Activated T-cell treated with anti-CD3 and anti-CD28 coated beads, Interleukin-2, amount 50 U/mL, for 72 hours (primary cell): Measurements from ENCODE around the gene TTC7B. TPM values are rescaled to one million over a fixed set of nuclear protein-coding genes. Genes with fewer than 3 reads are reported as not detected.

Source experiments
- ATAC-seq, 2 donors: fragments of 150-1000 bp; cut with Tn5 transposase; replicated peaks in 1 of 2; 2 replicates each; pipeline ENCODE4 v1.10.0; 2021; ENCODE audit warnings: moderate library complexity in 2 of 2, mild to moderate bottlenecking in 1 of 2
- DNase-seq, 2 donors: peaks; one replicate each; pipeline ENCODE4 v3.0.0; 2021 to 2022; ENCODE audit warnings: mixed read lengths in 1 of 2
- H3K27ac Mint-ChIP-seq: one replicate; pipeline ENCODE4 v1.8.0; 2022; ENCODE audit warnings: mild to moderate bottlenecking, moderate library complexity, mixed read lengths
- H3K27me3 Mint-ChIP-seq: one replicate; pipeline ENCODE4 v1.8.0; 2022; ENCODE audit warnings: low read depth, mixed read lengths
- H3K36me3 Mint-ChIP-seq, 2 donors: one replicate each; pipeline ENCODE4 v1.8.0; 2022; ENCODE audit warnings: mixed read lengths in 2 of 2, mild to moderate bottlenecking in 1 of 2; ENCODE audit not compliant: insufficient read depth in 2 of 2
- H3K4me1 Mint-ChIP-seq: one replicate; pipeline ENCODE4 v1.8.0; 2022; ENCODE audit warnings: low read depth, mixed read lengths
- H3K4me3 Mint-ChIP-seq, 2 donors: one replicate each; pipeline ENCODE4 v1.8.0; 2022; ENCODE audit warnings: mild to moderate bottlenecking in 2 of 2, mixed read lengths in 2 of 2, moderate library complexity in 2 of 2
- H3K9me3 Mint-ChIP-seq, 2 donors: one replicate each; pipeline ENCODE4 v1.8.0; 2022; ENCODE audit warnings: mixed read lengths in 2 of 2
- total RNA-seq, 2 donors: library from RNA; stranded (reverse); gene quantifications; one replicate each; pipeline ENCODE4 v1.2.3, GENCODE V29; 2022

The TTC7B gene
- total RNA-seq, 2 donors from 2014 or later: 9.2 to 10.7 TPM

GRCh38 chr14:90641615-90642243, 174.5 kb downstream of the TTC7B start:
- Mint-ChIP-seq H3K4me3 (no peak overlapping the region), H3K4me1 (no peaks in the 10 kb centered on the region), H3K27ac (no peak overlapping the region), H3K27me3 (no peaks in the 10 kb centered on the region), H3K36me3 (no peaks in the 10 kb centered on the region), H3K9me3 (no peaks in the 10 kb centered on the region)
- DNase-seq: no peak
- ATAC-seq: no peak

GRCh38 chr14:90641168-90641567, 175.1 kb downstream of the TTC7B start:
- Mint-ChIP-seq H3K27me3 (no peaks in the 10 kb centered on the region), H3K4me1 (no peaks in the 10 kb centered on the region), H3K27ac (no peak overlapping the region), H3K36me3 (no peaks in the 10 kb centered on the region), H3K9me3 (no peaks in the 10 kb centered on the region), H3K4me3 (no peak overlapping the region)
- no peak for ATAC-seq
- no peak for DNase-seq

GRCh38 chr14:90639641-90640040, 176.6 kb downstream of the TTC7B start:
- H3K4me3 Mint-ChIP-seq: no peak overlapping the region
- ATAC-seq (no peak), DNase-seq (no peak)
- H3K36me3 Mint-ChIP-seq: no peaks in the 10 kb centered on the region
- no peaks in the 10 kb centered on the region for H3K27me3 Mint-ChIP-seq
- H3K9me3 Mint-ChIP-seq: no peaks in the 10 kb centered on the region
- H3K4me1 Mint-ChIP-seq: no peaks in the 10 kb centered on the region
- no peak overlapping the region for H3K27ac Mint-ChIP-seq

- DNase-seq: no peak
- Mint-ChIP-seq H3K27me3 (no peaks in the 10 kb centered on the region), H3K4me1 (no peaks in the 10 kb centered on the region), H3K27ac (no peak overlapping the region), H3K4me3 (no peak overlapping the region), H3K9me3 (no peaks in the 10 kb centered on the region), H3K36me3 (no peaks in the 10 kb centered on the region)
- ATAC-seq: peak; percentile 71 to 82
These were observed 183.4 kb downstream of the TTC7B start for GRCh38 chr14:90632871-90633270.

GRCh38 chr14:90632451-90632850, 183.8 kb downstream of the TTC7B start:
- Mint-ChIP-seq H3K27me3 (no peaks in the 10 kb centered on the region), H3K4me1 (no peaks in the 10 kb centered on the region), H3K9me3 (no peaks in the 10 kb centered on the region), H3K36me3 (no peaks in the 10 kb centered on the region), H3K4me3 (no peak overlapping the region), H3K27ac (no peak overlapping the region)
- ATAC-seq: no peak
- no peak for DNase-seq

GRCh38 chr14:90630171-90630806, 185.9 kb downstream of the TTC7B start:
- no peak overlapping the region for H3K4me3 Mint-ChIP-seq
- H3K4me1 Mint-ChIP-seq: no peaks in the 10 kb centered on the region
- no peak overlapping the region for H3K27ac Mint-ChIP-seq
- no peaks in the 10 kb centered on the region for H3K36me3 Mint-ChIP-seq
- no peaks in the 10 kb centered on the region for H3K9me3 Mint-ChIP-seq
- ATAC-seq (peak in 1 of 2 donors; percentile 55), DNase-seq (no peak)
- H3K27me3 Mint-ChIP-seq: no peaks in the 10 kb centered on the region

GRCh38 chr14:90629471-90629870, 186.8 kb downstream of the TTC7B start:
- Mint-ChIP-seq H3K36me3 (no peaks in the 10 kb centered on the region), H3K4me1 (no peaks in the 10 kb centered on the region), H3K9me3 (no peaks in the 10 kb centered on the region), H3K4me3 (no peak overlapping the region), H3K27me3 (no peaks in the 10 kb centered on the region), H3K27ac (no peak overlapping the region)
- DNase-seq: no peak
- ATAC-seq: no peak

GRCh38 chr14:90628825-90629224, 187.4 kb downstream of the TTC7B start:
- no peaks in the 10 kb centered on the region for H3K27me3 Mint-ChIP-seq
- no peak overlapping the region for H3K4me3 Mint-ChIP-seq
- no peak for ATAC-seq
- no peaks in the 10 kb centered on the region for H3K9me3 Mint-ChIP-seq
- DNase-seq: no peak
- no peaks in the 10 kb centered on the region for H3K36me3 Mint-ChIP-seq
- no peaks in the 10 kb centered on the region for H3K4me1 Mint-ChIP-seq
- H3K27ac Mint-ChIP-seq: no peak overlapping the region

- ATAC-seq (no peak), DNase-seq (no peak)
- Mint-ChIP-seq H3K27me3 (no peaks in the 10 kb centered on the region), H3K4me1 (no peaks in the 10 kb centered on the region), H3K4me3 (no peak overlapping the region), H3K27ac (no peak overlapping the region), H3K36me3 (no peaks in the 10 kb centered on the region), H3K9me3 (no peaks in the 10 kb centered on the region)
These were observed 188.8 kb downstream of the TTC7B start for GRCh38 chr14:90627478-90627877.

- Mint-ChIP-seq H3K27me3 (no peaks in the 10 kb centered on the region), H3K27ac (no peak overlapping the region), H3K9me3 (no peaks in the 10 kb centered on the region), H3K36me3 (no peaks in the 10 kb centered on the region), H3K4me1 (no peaks in the 10 kb centered on the region), H3K4me3 (no peak overlapping the region)
- ATAC-seq (no peak), DNase-seq (no peak)
These were observed 189.7 kb downstream of the TTC7B start for GRCh38 chr14:90626550-90626949.

GRCh38 chr14:90625445-90625844, 190.8 kb downstream of the TTC7B start:
- Mint-ChIP-seq H3K27me3 (no peaks in the 10 kb centered on the region), H3K4me1 (peaks cover 5% of the 10 kb centered on the region), H3K36me3 (no peaks in the 10 kb centered on the region), H3K27ac (no peak overlapping the region), H3K9me3 (no peaks in the 10 kb centered on the region), H3K4me3 (no peak overlapping the region)
- ATAC-seq (no peak), DNase-seq (no peak)

- ATAC-seq: no peak
- H3K4me3 Mint-ChIP-seq: no peak overlapping the region
- peaks cover 5% of the 10 kb centered on the region for H3K4me1 Mint-ChIP-seq
- no peaks in the 10 kb centered on the region for H3K27me3 Mint-ChIP-seq
- DNase-seq: no peak
- H3K9me3 Mint-ChIP-seq: no peaks in the 10 kb centered on the region
- no peak overlapping the region for H3K27ac Mint-ChIP-seq
- H3K36me3 Mint-ChIP-seq: no peaks in the 10 kb centered on the region
These were observed 191.4 kb downstream of the TTC7B start for GRCh38 chr14:90624732-90625400.

GRCh38 chr14:90624227-90624626, 192.0 kb downstream of the TTC7B start:
- Mint-ChIP-seq H3K27me3 (no peaks in the 10 kb centered on the region), H3K36me3 (no peaks in the 10 kb centered on the region), H3K4me3 (no peak overlapping the region), H3K9me3 (no peaks in the 10 kb centered on the region), H3K4me1 (peaks cover 5% of the 10 kb centered on the region), H3K27ac (no peak overlapping the region)
- DNase-seq (no peak), ATAC-seq (no peak)
